Superior temporal gyrus (tissue), 1 donor: ENCODE data around the gene ZNF566.

Experiments
- DNase-seq: peaks from one replicate; pipeline ENCODE4 v3.0.0-alpha.2; 2016; ENCODE audit errors: extremely low spot score

ZNF566 gene

GRCh38 chr19:36449059-36449670, 40.2 kb downstream of the ZNF566 start:
- no peak for DNase-seq

GRCh38 chr19:36441339-36441738, 48.0 kb downstream of the ZNF566 start:
- no peak for DNase-seq

- DNase-seq: no peak
These were observed 52.8 kb downstream of the ZNF566 start for GRCh38 chr19:36436531-36436930.

GRCh38 chr19:36423925-36424324, 65.4 kb downstream of the ZNF566 start:
- no peak for DNase-seq

- DNase-seq: no peak
These were observed 67.4 kb downstream of the ZNF566 start for GRCh38 chr19:36421749-36422481.

GRCh38 chr19:36420961-36421748, 68.2 kb downstream of the ZNF566 start:
- DNase-seq: peak; percentile 32

GRCh38 chr19:36418287-36419001, 70.9 kb downstream of the ZNF566 start, which contains the start of gene ZFP82:
Gene ZFP82, minus strand, starts transcription at chr19:36418644. Its CDS starts 8,855 bp downstream, at chr19:36409789.
- peak; percentile 83 for DNase-seq

GRCh38 chr19:36417752-36418286, 71.5 kb downstream of the ZNF566 start:
- DNase-seq: peak; percentile 40

GRCh38 chr19:36409841-36410240, 79.5 kb downstream of the ZNF566 start:
- DNase-seq: no peak

- no peak for DNase-seq
These were observed 81.3 kb downstream of the ZNF566 start for GRCh38 chr19:36408101-36408500.

GRCh38 chr19:36404498-36404897, 84.9 kb downstream of the ZNF566 start:
- no peak for DNase-seq

- no peak for DNase-seq
These were observed 87.9 kb downstream of the ZNF566 start for GRCh38 chr19:36401475-36401874.

GRCh38 chr19:36398571-36398970, 90.8 kb downstream of the ZNF566 start:
- no peak for DNase-seq
